Common myeloid progenitor, CD34-positive (primary cell): ENCODE results near the gene NT5C2.
"Not testable (repeated sequence)": the region's sequence is repeated elsewhere in the genome, so short reads cannot be mapped to it uniquely, and the experiment has no call there.

ENCODE experiments used
- CTCF ChIA-PET: fragments of 350-600 bp; sonication (Branson Sonifier 250); formaldehyde crosslinking; loops from one replicate; lab custom pipeline; 2021; ENCODE audit warnings: antibody characterized with exemption; lab: Charles Lee
- POLR2A ChIA-PET: fragments of 350-600 bp; sonication (Branson Sonifier 250); formaldehyde crosslinking; loops from one replicate; lab custom pipeline; 2021; ENCODE audit warnings: antibody characterized with exemption; lab: Charles Lee
- DNase-seq, 3 donors: peaks; one replicate each; pipeline versions ENCODE4 v3.0.0 to v3.0.0-alpha.2; 2013
- H3K27ac ChIP-seq, 2 experiments: 1 replicate in 1 of 2; 2 replicates in 1 of 2; pipeline ENCODE4 v1.7.0; 2013; ENCODE audit warnings: inconsistent platforms in 2 of 2, low read length in 2 of 2, mild to moderate bottlenecking in 2 of 2, low read depth in 1 of 2, moderate library complexity in 1 of 2; ENCODE audit not compliant: severe bottlenecking in 2 of 2, insufficient read depth in 1 of 2, poor library complexity in 1 of 2
- H3K27me3 ChIP-seq, 5 experiments: replicated peaks in 2 of 5; 1 replicate in 3 of 5; 2 replicates in 2 of 5; pipeline versions ENCODE4 v1.6.1 to v1.7.0; 2013; ENCODE audit warnings: low read length in 4 of 5, mild to moderate bottlenecking in 2 of 5, moderate library complexity in 2 of 5, inconsistent platforms in 1 of 5; ENCODE audit not compliant: insufficient read depth in 5 of 5, control insufficient read depth in 4 of 5
- H3K36me3 ChIP-seq, 4 experiments: 1 replicate in 2 of 4; 2 replicates in 2 of 4; pipeline versions ENCODE4 v1.6.1 to v1.7.0; 2013; ENCODE audit warnings: low read length in 3 of 4, control low read depth in 1 of 4, mild to moderate bottlenecking in 1 of 4; ENCODE audit not compliant: control insufficient read depth in 4 of 4, insufficient read depth in 4 of 4
- H3K4me1 ChIP-seq, 4 experiments: 1 replicate in 3 of 4; 2 replicates in 1 of 4; pipeline versions ENCODE4 v1.6.1 to v1.7.1; 2013; ENCODE audit warnings: low read length in 3 of 4, mild to moderate bottlenecking in 3 of 4, control low read depth in 1 of 4, inconsistent platforms in 1 of 4, moderate library complexity in 1 of 4; ENCODE audit not compliant: control insufficient read depth in 4 of 4, insufficient read depth in 4 of 4; ENCODE audit errors: control extremely low read depth in 1 of 4
- H3K4me3 ChIP-seq, 7 experiments: 1 replicate in 4 of 7; 2 replicates in 3 of 7; pipeline versions ENCODE4 v1.5.1 to v1.7.0; 2013; ENCODE audit warnings: mild to moderate bottlenecking in 7 of 7, low read length in 6 of 7, moderate library complexity in 6 of 7, inconsistent platforms in 2 of 7, low read depth in 2 of 7, control low read depth in 1 of 7; ENCODE audit not compliant: insufficient read depth in 4 of 7, control insufficient read depth in 1 of 7; ENCODE audit errors: extremely low read depth in 1 of 7
- H3K9me3 ChIP-seq, 5 experiments: 1 replicate in 4 of 5; 2 replicates in 1 of 5; pipeline versions ENCODE4 v1.6.1 to v1.7.1; 2013; ENCODE audit warnings: low read length in 4 of 5, mild to moderate bottlenecking in 2 of 5, inconsistent platforms in 1 of 5, low read depth in 1 of 5, moderate library complexity in 1 of 5; ENCODE audit not compliant: control insufficient read depth in 4 of 5, insufficient read depth in 2 of 5; ENCODE audit errors: control extremely low read depth in 1 of 5
- WGBS: methylation state at CpG from one replicate; pipeline ENCODE4 v1.1.5; 2013; ENCODE audit not compliant: insufficient coverage; 5-methylcytosine and 5-hydroxymethylcytosine counted together

Gene NT5C2

DNA sequence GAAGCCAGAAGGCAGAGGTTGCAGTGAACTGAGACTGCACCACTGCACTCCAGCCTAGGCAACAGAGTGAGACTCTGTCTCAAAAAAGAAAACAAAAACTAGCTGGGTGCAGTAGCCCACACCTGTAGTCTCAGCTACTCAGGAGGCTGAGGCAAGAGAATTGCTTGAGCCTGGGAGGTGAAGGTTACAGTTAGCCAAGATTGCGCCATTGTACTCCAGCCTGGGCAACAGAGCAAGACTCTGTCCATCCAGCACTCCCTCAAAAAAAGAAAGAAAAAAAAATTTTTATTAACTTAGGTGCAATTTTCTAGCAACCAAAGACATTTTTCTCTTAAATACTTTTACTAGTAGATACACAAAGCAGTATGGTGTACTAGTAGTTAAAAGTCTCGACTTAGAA lies 18.7 kb downstream of the NT5C2 start:
- H3K9me3 ChIP-seq, H3K4me3 ChIP-seq, H3K27me3 ChIP-seq, POLR2A ChIA-PET, H3K27ac ChIP-seq, DNase-seq: not testable (repeated sequence)
- no CpG with 5 or more reads among the region's 2 CpGs for WGBS
- peaks cover 8 to 38% (median 19%) of the 10 kb centered on the region in 4 experiments for H3K4me1 ChIP-seq
- peaks cover 13 to 76% (median 46%) of the 10 kb centered on the region in 4 experiments for H3K36me3 ChIP-seq
- CTCF ChIA-PET, result interaction anchor here (1.1 to 1.6 kb wide), 2 partner anchors 65 to 70 kb away, joined by 4 to 5 read pairs; no protein-coding TSS in a partner anchor

DNA sequence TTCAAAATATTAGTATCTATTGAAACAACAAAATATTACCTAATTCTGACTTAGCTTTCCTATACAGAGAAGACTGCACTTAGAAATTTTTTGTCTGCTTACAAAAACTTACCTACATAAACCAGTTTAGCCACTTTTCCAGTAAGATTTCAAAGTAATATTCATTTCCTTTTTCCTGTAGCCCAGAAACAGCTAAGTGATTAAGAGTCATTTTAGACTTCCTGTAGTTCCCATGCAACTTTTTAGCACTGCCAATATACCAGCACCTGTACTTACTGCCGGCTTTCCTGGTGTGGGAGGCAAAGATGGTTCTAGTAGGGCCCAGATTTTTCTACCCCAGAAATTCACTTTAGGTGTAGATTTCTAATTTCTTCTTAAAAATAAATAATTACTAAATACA lies 21.8 kb downstream of the NT5C2 start:
- H3K27me3 ChIP-seq, result no peaks in the 10 kb centered on the region
- no peaks in the 10 kb centered on the region for H3K9me3 ChIP-seq
- ChIA-PET POLR2A (no interaction called here), CTCF (no interaction called here)
- H3K4me1 ChIP-seq, result peaks cover 0 to 13% (median 7%) of the 10 kb centered on the region in 4 experiments
- H3K4me3 ChIP-seq, result no peak overlapping the region
- WGBS, result no CpG with 5 or more reads among the region's 1 CpG
- H3K27ac ChIP-seq, result no peak overlapping the region
- H3K36me3 ChIP-seq, result peaks cover 12 to 74% (median 46%) of the 10 kb centered on the region in 4 experiments
- DNase-seq, result no peak

DNA sequence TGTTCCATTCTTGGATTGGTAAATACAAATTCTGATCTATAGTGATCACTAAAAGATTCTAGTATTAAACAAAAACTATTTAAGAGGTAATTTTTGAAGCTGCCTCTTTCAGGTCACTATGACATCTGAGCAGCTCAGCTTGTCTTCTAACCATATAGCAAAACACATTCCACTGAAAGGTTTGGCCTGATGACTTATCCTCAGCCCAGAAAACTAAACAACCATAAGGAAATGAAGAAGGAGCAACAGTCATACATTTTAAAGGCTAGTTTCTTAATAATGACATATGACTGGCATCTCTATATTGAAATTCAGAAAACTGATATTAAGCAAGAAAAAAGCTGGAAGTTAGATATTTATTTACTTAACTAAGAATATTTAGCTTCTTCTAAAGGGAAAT lies 24.6 kb downstream of the NT5C2 start:
- POLR2A ChIA-PET, result interaction anchor here (0.7 kb wide), 1 partner anchor 81 kb away, joined by 6 read pairs; no protein-coding TSS in a partner anchor
- CTCF ChIA-PET, result interaction anchor here (0.7 to 2.3 kb wide), 5 partner anchors 10 to 69 kb away, joined by 3 to 6 read pairs (median 4); no protein-coding TSS in a partner anchor
- H3K36me3 ChIP-seq, result peaks cover 13 to 67% (median 41%) of the 10 kb centered on the region in 4 experiments
- H3K9me3 ChIP-seq, result peaks cover 0 to 3% (median 0%) of the 10 kb centered on the region in 5 experiments
- H3K4me3 ChIP-seq, result no peak overlapping the region
- no peaks in the 10 kb centered on the region for H3K27me3 ChIP-seq
- DNase-seq, result no peak
- peaks cover 0 to 8% (median 3%) of the 10 kb centered on the region in 4 experiments for H3K4me1 ChIP-seq
- H3K27ac ChIP-seq, result peak overlapping the region in 1 of 2 experiments; percentile 34

DNA sequence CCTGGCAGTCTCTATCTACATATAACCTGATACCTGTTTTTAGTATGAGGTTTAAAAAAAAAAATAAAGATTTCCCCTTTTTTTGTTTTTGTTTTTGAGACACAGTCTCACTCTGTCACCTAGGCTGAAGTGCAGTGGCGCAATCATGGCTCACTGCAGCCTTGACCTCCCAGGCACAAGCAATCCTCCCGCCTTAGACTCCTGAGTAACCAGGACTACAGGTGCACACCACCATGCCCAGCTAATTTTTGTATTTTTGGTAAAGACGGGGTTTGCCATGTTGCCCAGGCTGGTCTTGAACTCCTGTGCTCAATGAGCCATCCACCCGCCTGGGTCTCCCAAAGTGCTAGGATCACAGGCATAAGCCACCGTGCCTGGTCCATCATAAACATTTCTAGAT lies 25.5 kb downstream of the NT5C2 start:
- not testable (repeated sequence) for H3K4me1 ChIP-seq
- 97% methylated on average over 3 of the region's 5 CpGs for WGBS

GRCh38 chr10:103166523-103166922 lies 26.5 kb downstream of the NT5C2 start:
- Histone ChIP-seq H3K36me3 (peaks cover 15 to 63% (median 41%) of the 10 kb centered on the region in 4 experiments), H3K27me3 (no peaks in the 10 kb centered on the region), H3K4me3 (no peak overlapping the region), H3K4me1 (peaks cover 0 to 5% (median under 1%) of the 10 kb centered on the region in 4 experiments), H3K27ac (no peak overlapping the region), H3K9me3 (peaks cover 0 to 8% (median 3%) of the 10 kb centered on the region in 5 experiments)
- ChIA-PET CTCF (interaction anchor here (1.3 to 1.9 kb wide), 4 partner anchors 8 to 26 kb away, joined by 3 to 11 read pairs (median 4); partner anchors contain the start of gene NT5C2), POLR2A (no interaction called here)
- WGBS, result 100% methylated on average over 1 of the region's 3 CpGs
- no peak for DNase-seq

More for the DNA sequence above, 25.5 kb downstream of the NT5C2 start:
- CTCF ChIA-PET, result interaction anchor here (0.9 to 2.3 kb wide), 8 partner anchors 9 to 75 kb away, joined by 3 to 11 read pairs (median 4); partner anchors contain the start of gene NT5C2
- H3K27ac ChIP-seq, H3K4me3 ChIP-seq, DNase-seq, H3K9me3 ChIP-seq, H3K27me3 ChIP-seq: not testable (repeated sequence)
- POLR2A ChIA-PET, result interaction anchor here (0.6 kb wide), 1 partner anchor 13 kb away, joined by 5 read pairs; no protein-coding TSS in a partner anchor
- peaks cover 15 to 67% (median 37%) of the 10 kb centered on the region in 4 experiments for H3K36me3 ChIP-seq

DNA sequence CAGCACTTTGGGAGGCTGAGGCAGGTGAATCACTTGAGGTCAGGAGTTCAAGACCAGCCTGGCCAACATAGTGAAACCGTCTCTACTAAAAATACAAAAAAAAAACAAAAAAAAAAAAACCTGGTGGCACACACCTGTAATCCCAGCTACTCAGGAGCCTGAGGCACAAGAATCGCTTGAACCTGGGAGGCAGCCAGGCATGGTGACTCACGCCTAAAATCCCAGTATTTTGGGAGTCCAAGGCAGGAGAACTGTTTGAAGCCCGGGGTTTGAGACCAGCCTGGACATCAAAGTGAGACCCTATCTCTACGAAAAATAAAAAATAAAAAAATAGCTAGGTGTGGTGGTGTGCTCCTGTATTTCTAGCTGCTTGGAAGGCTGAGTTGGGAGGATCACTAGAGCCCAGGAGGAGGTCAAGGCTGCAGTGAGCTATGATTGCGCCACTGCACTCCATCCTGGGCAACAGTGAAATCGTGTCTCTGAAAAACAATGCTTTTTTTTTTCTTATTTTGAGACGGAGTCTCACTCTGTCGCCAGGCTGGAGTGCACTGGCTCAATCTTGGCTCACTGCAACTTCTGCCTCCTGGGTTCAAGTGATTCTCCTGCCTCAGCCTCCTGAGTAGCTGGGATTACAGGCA lies 29.2 kb downstream of the NT5C2 start:
- not testable (repeated sequence) for DNase-seq, H3K4me3 ChIP-seq, H3K9me3 ChIP-seq, H3K27ac ChIP-seq, H3K27me3 ChIP-seq, H3K4me1 ChIP-seq
- POLR2A ChIA-PET, result interaction anchor here (0.6 to 0.7 kb wide), 4 partner anchors 11 to 25 kb away, joined by 3 to 5 read pairs (median 4); no protein-coding TSS in a partner anchor
- WGBS, result 98% methylated on average over 7 of the region's 9 CpGs
- CTCF ChIA-PET, result interaction anchor here (1.1 kb wide), 1 partner anchor 22 kb away, joined by 3 read pairs; no protein-coding TSS in a partner anchor
- H3K36me3 ChIP-seq, result peaks cover 18 to 70% (median 35%) of the 10 kb centered on the region in 4 experiments

- H3K4me1 ChIP-seq, result peaks cover 13 to 25% (median 23%) of the 10 kb centered on the region in 4 experiments
- CTCF ChIA-PET, result no interaction called here
Measured at GRCh38 chr10:103157246-103157645, 35.8 kb downstream of the NT5C2 start.

More at GRCh38 chr10:103157246-103157645, 35.8 kb downstream of the NT5C2 start:
- POLR2A ChIA-PET, result no interaction called here
- no peak for DNase-seq
- Histone ChIP-seq H3K36me3 (peaks cover 12 to 54% (median 17%) of the 10 kb centered on the region in 4 experiments), H3K27ac (no peak overlapping the region), H3K4me3 (no peak overlapping the region), H3K27me3 (no peaks in the 10 kb centered on the region), H3K9me3 (no peaks in the 10 kb centered on the region)
- no CpG with 5 or more reads among the region's 1 CpG for WGBS
